HCT116 (cell line): ENCODE data around the gene HCRT. TPM values are rescaled to one million over a fixed set of nuclear protein-coding genes. Genes with fewer than 3 reads are reported as not detected.

Experiments used
- ATAC-seq: fragments of 200-7000 bp; cut with Tn5 transposase; 2 replicates; pipeline ENCODE4 v1.9.1; 2020; ENCODE audit warnings: mild to moderate bottlenecking, moderate library complexity
- BruUV-seq: library from RNA; stranded (reverse); fragments of 400-500 nt; replicated peaks from 2 replicates; lab custom pipeline; 2021; lab: Mats Ljungman, UMichigan
- CTCF ChIA-PET: fragments of 300-600 bp; sonication (Branson Sonifier 250); formaldehyde crosslinking; loops from one replicate; lab custom pipeline; 2021; ENCODE audit warnings: antibody characterized with exemption; lab: Charles Lee
- POLR2A ChIA-PET: fragments of 300-600, 350-600 bp; sonication (Branson Sonifier 250); formaldehyde crosslinking; loops from one replicate; lab custom pipeline; 2021; ENCODE audit warnings: antibody characterized with exemption; lab: Charles Lee
- RAD21 ChIA-PET, 2 experiments: fragments of 300-600 bp; sonication (Branson Sonifier 250); formaldehyde crosslinking; loops; one replicate each; lab custom pipeline; 2023; ENCODE audit warnings: low total read pairs in 2 of 2; ENCODE audit not compliant: uncharacterized antibody in 2 of 2, unreplicated experiment in 2 of 2, low non-redundant PET in 1 of 2; lab: Charles Lee
- DNase-seq: peaks from one replicate; pipeline ENCODE4 v3.0.0-alpha.2; 2010; ENCODE audit warnings: low read depth, low spot score
- H2AFZ ChIP-seq: fragments of 200-600 bp; shearing (Covaris generic), sonication (generic); 2 replicates; pipeline ENCODE4 v1.6.1; 2017; ENCODE audit warnings: low read depth, mixed run types, mixed read lengths, antibody characterized with exemption, low read length; ENCODE audit not compliant: poor library complexity, severe bottlenecking
- H3K27ac ChIP-seq: 2 replicates; pipeline ENCODE4 v1.5.1; 2012; ENCODE audit warnings: low read depth, low read length
- H3K27me3 ChIP-seq: fragments of 200-600 bp; sonication (generic); 2 replicates; pipeline ENCODE4 v1.6.1; 2016; ENCODE audit warnings: mixed run types, low read length, mixed read lengths; ENCODE audit not compliant: insufficient read depth
- H3K36me3 ChIP-seq, 2 experiments: fragments of 200-500 bp in 1 of 2; fragments of 200-600 bp in 1 of 2; sonication (Bioruptor generic) in 1 of 2; sonication (generic) in 1 of 2; 2 replicates each; pipeline versions ENCODE4 v1.5.1 to v1.6.1; 2014 to 2016; ENCODE audit warnings: low read length in 2 of 2, inconsistent platforms in 1 of 2, mixed read lengths in 1 of 2, mixed run types in 1 of 2; ENCODE audit not compliant: insufficient read depth in 2 of 2, control insufficient read depth in 1 of 2
- H3K4me1 ChIP-seq, 2 experiments: fragments of 200-600 bp in 1 of 2; sonication (generic) in 1 of 2; 2 replicates each; pipeline versions ENCODE4 v1.5.1 to v1.6.1; 2012 to 2017; ENCODE audit warnings: low read length in 2 of 2, inconsistent platforms in 1 of 2, mild to moderate bottlenecking in 1 of 2, mixed read lengths in 1 of 2, mixed run types in 1 of 2, moderate library complexity in 1 of 2; ENCODE audit not compliant: insufficient read depth in 2 of 2, control insufficient read depth in 1 of 2
- H3K4me2 ChIP-seq: fragments of 200-600 bp; sonication (generic); 2 replicates; pipeline ENCODE4 v1.6.1; 2017; ENCODE audit warnings: mixed run types, low read length, mixed read lengths
- H3K4me3 ChIP-seq, 2 experiments: fragments of 200-600 bp in 1 of 2; sonication (generic) in 1 of 2; replicated peaks in 1 of 2; 2 replicates each; pipeline ENCODE4 v1.5.1; 2011 to 2016; ENCODE audit warnings: low read length in 2 of 2, control low read depth in 1 of 2, low read depth in 1 of 2, mild to moderate bottlenecking in 1 of 2, mixed read lengths in 1 of 2, mixed run types in 1 of 2
- H3K79me2 ChIP-seq: fragments of 200-600 bp; sonication (generic); 2 replicates; pipeline ENCODE4 v1.6.1; 2017; ENCODE audit warnings: mild to moderate bottlenecking, mixed run types, low read length, moderate library complexity, mixed read lengths; ENCODE audit not compliant: insufficient read depth
- H3K9ac ChIP-seq: fragments of 200-600 bp; sonication (generic); 2 replicates; pipeline ENCODE4 v1.6.1; 2016; ENCODE audit warnings: low read length, mixed read lengths
- H3K9me2 ChIP-seq: fragments of 200-600 bp; sonication (generic), shearing (Covaris generic); 2 replicates; pipeline ENCODE4 v1.6.1; 2017; ENCODE audit warnings: mixed run types, mild to moderate bottlenecking, moderate library complexity; ENCODE audit not compliant: insufficient read depth
- H3K9me3 ChIP-seq, 2 experiments: fragments of 200-500 bp in 1 of 2; fragments of 200-600 bp in 1 of 2; sonication (Bioruptor generic) in 1 of 2; sonication (generic) in 1 of 2; 2 replicates each; pipeline ENCODE4 v1.6.1; 2014 to 2017; ENCODE audit warnings: low read length in 2 of 2, mixed read lengths in 2 of 2, inconsistent platforms in 1 of 2, low read depth in 1 of 2, mild to moderate bottlenecking in 1 of 2, mixed run types in 1 of 2, moderate library complexity in 1 of 2; ENCODE audit not compliant: control insufficient read depth in 1 of 2, insufficient read depth in 1 of 2
- H4K20me1 ChIP-seq: fragments of 200-600 bp; sonication (generic), shearing (Covaris generic); 2 replicates; pipeline ENCODE4 v1.6.1; 2017; ENCODE audit warnings: mixed run types, mild to moderate bottlenecking, moderate library complexity; ENCODE audit not compliant: insufficient read depth
- CEBPB ChIP-seq: IDR thresholded peaks from 2 replicates; pipeline ENCODE4 v1.6.1; 2012; ENCODE audit warnings: low read depth
- ELF1 ChIP-seq: IDR thresholded peaks from 2 replicates; pipeline ENCODE4 v1.6.1; 2012; ENCODE audit warnings: low read depth, borderline replicate concordance
- EZH2phosphoT487 ChIP-seq: fragments of 200-600 bp; IDR thresholded peaks from 2 replicates; pipeline ENCODE4 v1.6.1; 2018; ENCODE audit warnings: antibody characterized with exemption, borderline replicate concordance
- POLR2A ChIP-seq: IDR thresholded peaks from 2 replicates; pipeline ENCODE4 v1.7.0; 2011; ENCODE audit warnings: borderline replicate concordance; ENCODE audit not compliant: insufficient read depth, insufficient read length; ENCODE audit errors: extremely low read depth
- RAD21 ChIP-seq: IDR thresholded peaks from 2 replicates; pipeline ENCODE4 v1.6.1; 2012; ENCODE audit warnings: low read depth, mild to moderate bottlenecking
- YY1 ChIP-seq: IDR thresholded peaks from 2 replicates; pipeline ENCODE4 v1.6.1; 2011; ENCODE audit warnings: low read length, low read depth, moderate library complexity, mild to moderate bottlenecking; ENCODE audit not compliant: insufficient replicate concordance; ENCODE audit errors: extremely low read depth
- intact Hi-C: fragments of 100-400 bp; cut with micrococcal nuclease; formaldehyde crosslinking; loops from 2 replicates; pipeline ENCODE4 v1.10.0; 2022
- total RNA-seq: library from RNA; stranded (reverse); gene quantifications from one replicate; pipeline ENCODE4 v1.2.1, GENCODE V29; 2021; ENCODE audit not compliant: unreplicated experiment
- TF ChIP-seq, protein P1 (sequence below): IDR thresholded peaks from 2 replicates; pipeline ENCODE4 v1.6.1; 2012
- TF ChIP-seq, protein P2 (sequence below): IDR thresholded peaks from 2 replicates; pipeline ENCODE4 v1.6.1; 2012; ENCODE audit warnings: low read depth
- TF ChIP-seq, protein P3 (sequence below): IDR thresholded peaks from 2 replicates; pipeline ENCODE4 v1.6.1; 2011; ENCODE audit warnings: mild to moderate bottlenecking, low read length, moderate library complexity; ENCODE audit not compliant: insufficient replicate concordance; ENCODE audit errors: extremely low read depth
- TF ChIP-seq, protein P4 (sequence below), 3 experiments: fragments of 200-600 bp in 1 of 3; sonication (generic) in 1 of 3; IDR thresholded peaks in 2 of 3; conservative IDR thresholded peaks in 1 of 3; 2 replicates each; pipeline ENCODE4 v1.5.1; 2012 to 2017; ENCODE audit warnings: low read depth in 2 of 3, low read length in 2 of 3, antibody characterized with exemption in 1 of 3, borderline replicate concordance in 1 of 3, control low read depth in 1 of 3, mild to moderate bottlenecking in 1 of 3, mixed read lengths in 1 of 3, mixed run types in 1 of 3, moderate library complexity in 1 of 3; ENCODE audit not compliant: insufficient read depth in 1 of 3
- TF ChIP-seq, protein P5 (sequence below): IDR thresholded peaks from 2 replicates; pipeline ENCODE4 v1.6.1; 2012

The HCRT gene
- total RNA-seq, 1 experiment from 2014 or later: not detected

DNA sequence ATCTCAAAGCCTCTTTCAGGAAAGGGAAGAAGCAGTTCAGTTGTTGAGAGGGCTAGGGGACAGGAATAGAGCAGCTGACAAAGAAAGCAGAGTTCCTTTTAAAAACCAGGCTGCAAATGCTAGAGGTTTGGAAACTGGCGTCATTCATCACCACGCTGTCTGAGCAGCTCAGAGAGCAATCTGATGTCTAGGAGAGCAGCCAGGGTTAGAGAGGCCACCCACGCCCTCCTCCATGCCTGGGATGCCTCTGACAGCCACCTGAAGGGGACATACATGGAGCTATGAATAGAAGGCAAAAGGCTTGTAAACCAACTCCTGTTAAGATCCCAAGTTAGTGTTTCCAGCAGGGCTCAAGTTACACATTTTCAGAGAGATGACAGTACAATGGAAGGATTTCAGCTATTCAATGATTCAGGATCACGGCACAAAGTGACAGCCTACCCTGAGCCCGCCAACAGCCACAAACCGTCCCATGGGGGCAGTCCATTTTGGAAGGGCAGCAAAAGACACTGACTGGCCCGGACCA is 42.8 kb downstream of the HCRT start:
- Histone ChIP-seq H3K27ac (no peak overlapping the region), H3K4me3 (no peak overlapping the region), H2AFZ (no peak overlapping the region), H3K27me3 (no peaks in the 10 kb centered on the region), H3K36me3 (peaks cover 12 to 14% of the 10 kb centered on the region in 2 experiments; a peak in 3 of 4 replicates), H3K9me3 (no peaks in the 10 kb centered on the region), H3K4me1 (no peaks in the 10 kb centered on the region), H3K4me2 (no peak overlapping the region), H3K9me2 (no peaks in the 10 kb centered on the region), H4K20me1 (no peaks in the 10 kb centered on the region), H3K9ac (no peak overlapping the region), H3K79me2 (peaks cover 81% of the 10 kb centered on the region)
- DNase-seq: no peak
- ChIA-PET POLR2A (no interaction called here), CTCF (no interaction called here), RAD21 (no interaction called here)
- TF ChIP-seq, protein P1, sequence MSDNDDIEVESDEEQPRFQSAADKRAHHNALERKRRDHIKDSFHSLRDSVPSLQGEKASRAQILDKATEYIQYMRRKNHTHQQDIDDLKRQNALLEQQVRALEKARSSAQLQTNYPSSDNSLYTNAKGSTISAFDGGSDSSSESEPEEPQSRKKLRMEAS: no peak
- BruUV-seq: no TSS peak
- intact Hi-C loops: no loop called here
- no peak for ATAC-seq

DNA sequence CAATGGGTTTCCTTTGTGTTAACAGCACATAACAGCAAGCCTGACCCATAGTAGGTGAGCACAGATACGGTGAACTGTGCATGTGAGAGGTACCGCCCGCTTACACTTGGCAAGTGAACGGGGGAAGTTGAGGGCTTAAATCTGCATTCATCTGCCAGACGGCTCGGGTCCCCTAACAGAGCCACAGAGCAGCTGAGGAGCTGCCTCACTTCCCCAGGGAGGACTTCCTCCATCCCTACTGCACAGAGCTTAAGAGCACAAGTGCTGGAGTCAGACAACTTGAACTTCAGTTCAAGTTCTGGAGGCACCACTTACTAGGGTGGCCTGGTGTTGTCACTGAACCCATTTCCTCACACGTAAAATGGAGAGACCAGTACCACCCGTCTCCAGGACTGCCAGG is 43.9 kb downstream of the HCRT start:
- BruUV-seq: no TSS peak
- H3K36me3 ChIP-seq: peaks cover 12 to 14% of the 10 kb centered on the region in 2 experiments; a peak in 3 of 4 replicates
- CTCF ChIA-PET: no interaction called here
- TF ChIP-seq, protein P2, sequence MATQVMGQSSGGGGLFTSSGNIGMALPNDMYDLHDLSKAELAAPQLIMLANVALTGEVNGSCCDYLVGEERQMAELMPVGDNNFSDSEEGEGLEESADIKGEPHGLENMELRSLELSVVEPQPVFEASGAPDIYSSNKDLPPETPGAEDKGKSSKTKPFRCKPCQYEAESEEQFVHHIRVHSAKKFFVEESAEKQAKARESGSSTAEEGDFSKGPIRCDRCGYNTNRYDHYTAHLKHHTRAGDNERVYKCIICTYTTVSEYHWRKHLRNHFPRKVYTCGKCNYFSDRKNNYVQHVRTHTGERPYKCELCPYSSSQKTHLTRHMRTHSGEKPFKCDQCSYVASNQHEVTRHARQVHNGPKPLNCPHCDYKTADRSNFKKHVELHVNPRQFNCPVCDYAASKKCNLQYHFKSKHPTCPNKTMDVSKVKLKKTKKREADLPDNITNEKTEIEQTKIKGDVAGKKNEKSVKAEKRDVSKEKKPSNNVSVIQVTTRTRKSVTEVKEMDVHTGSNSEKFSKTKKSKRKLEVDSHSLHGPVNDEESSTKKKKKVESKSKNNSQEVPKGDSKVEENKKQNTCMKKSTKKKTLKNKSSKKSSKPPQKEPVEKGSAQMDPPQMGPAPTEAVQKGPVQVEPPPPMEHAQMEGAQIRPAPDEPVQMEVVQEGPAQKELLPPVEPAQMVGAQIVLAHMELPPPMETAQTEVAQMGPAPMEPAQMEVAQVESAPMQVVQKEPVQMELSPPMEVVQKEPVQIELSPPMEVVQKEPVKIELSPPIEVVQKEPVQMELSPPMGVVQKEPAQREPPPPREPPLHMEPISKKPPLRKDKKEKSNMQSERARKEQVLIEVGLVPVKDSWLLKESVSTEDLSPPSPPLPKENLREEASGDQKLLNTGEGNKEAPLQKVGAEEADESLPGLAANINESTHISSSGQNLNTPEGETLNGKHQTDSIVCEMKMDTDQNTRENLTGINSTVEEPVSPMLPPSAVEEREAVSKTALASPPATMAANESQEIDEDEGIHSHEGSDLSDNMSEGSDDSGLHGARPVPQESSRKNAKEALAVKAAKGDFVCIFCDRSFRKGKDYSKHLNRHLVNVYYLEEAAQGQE: no peak
- TF ChIP-seq, protein P3, sequence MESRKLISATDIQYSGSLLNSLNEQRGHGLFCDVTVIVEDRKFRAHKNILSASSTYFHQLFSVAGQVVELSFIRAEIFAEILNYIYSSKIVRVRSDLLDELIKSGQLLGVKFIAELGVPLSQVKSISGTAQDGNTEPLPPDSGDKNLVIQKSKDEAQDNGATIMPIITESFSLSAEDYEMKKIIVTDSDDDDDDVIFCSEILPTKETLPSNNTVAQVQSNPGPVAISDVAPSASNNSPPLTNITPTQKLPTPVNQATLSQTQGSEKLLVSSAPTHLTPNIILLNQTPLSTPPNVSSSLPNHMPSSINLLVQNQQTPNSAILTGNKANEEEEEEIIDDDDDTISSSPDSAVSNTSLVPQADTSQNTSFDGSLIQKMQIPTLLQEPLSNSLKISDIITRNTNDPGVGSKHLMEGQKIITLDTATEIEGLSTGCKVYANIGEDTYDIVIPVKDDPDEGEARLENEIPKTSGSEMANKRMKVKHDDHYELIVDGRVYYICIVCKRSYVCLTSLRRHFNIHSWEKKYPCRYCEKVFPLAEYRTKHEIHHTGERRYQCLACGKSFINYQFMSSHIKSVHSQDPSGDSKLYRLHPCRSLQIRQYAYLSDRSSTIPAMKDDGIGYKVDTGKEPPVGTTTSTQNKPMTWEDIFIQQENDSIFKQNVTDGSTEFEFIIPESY: no peak
- TF ChIP-seq, protein P4, sequence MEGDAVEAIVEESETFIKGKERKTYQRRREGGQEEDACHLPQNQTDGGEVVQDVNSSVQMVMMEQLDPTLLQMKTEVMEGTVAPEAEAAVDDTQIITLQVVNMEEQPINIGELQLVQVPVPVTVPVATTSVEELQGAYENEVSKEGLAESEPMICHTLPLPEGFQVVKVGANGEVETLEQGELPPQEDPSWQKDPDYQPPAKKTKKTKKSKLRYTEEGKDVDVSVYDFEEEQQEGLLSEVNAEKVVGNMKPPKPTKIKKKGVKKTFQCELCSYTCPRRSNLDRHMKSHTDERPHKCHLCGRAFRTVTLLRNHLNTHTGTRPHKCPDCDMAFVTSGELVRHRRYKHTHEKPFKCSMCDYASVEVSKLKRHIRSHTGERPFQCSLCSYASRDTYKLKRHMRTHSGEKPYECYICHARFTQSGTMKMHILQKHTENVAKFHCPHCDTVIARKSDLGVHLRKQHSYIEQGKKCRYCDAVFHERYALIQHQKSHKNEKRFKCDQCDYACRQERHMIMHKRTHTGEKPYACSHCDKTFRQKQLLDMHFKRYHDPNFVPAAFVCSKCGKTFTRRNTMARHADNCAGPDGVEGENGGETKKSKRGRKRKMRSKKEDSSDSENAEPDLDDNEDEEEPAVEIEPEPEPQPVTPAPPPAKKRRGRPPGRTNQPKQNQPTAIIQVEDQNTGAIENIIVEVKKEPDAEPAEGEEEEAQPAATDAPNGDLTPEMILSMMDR (IDR thresholded peaks at IDR 0.05 in 2 of 3, conservative IDR thresholded peaks at IDR 0.05 in 1 of 3; ENCODE audit: borderline replicate concordance in 1 of 3, insufficient read depth in 1 of 3, low read depth in 2 of 3, low read length in 2 of 3): no peak
- TF ChIP-seq POLR2A (no peak), YY1 (no peak), ELF1 (no peak), CEBPB (no peak), EZH2phosphoT487 (no peak), RAD21 (no peak)
- TF ChIP-seq, protein P5, sequence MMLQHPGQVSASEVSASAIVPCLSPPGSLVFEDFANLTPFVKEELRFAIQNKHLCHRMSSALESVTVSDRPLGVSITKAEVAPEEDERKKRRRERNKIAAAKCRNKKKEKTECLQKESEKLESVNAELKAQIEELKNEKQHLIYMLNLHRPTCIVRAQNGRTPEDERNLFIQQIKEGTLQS: no peak

More for the DNA sequence above, 43.9 kb downstream of the HCRT start:
- DNase-seq: no peak
- H3K27me3 ChIP-seq: no peaks in the 10 kb centered on the region
- H3K27ac ChIP-seq: no peak overlapping the region
- no peaks in the 10 kb centered on the region for H3K9me2 ChIP-seq
- no peak overlapping the region for H3K9ac ChIP-seq
- ChIA-PET POLR2A (no interaction called here), RAD21 (no interaction called here)
- no peak for ATAC-seq
- no peaks in the 10 kb centered on the region for H4K20me1 ChIP-seq
- no peak overlapping the region for H3K4me3 ChIP-seq
- no peak overlapping the region for H2AFZ ChIP-seq
- H3K79me2 ChIP-seq: peaks cover 90% of the 10 kb centered on the region
- intact Hi-C loops: no loop called here
- no peaks in the 10 kb centered on the region for H3K9me3 ChIP-seq
- H3K4me1 ChIP-seq: peaks cover 0 to under 1% of the 10 kb centered on the region in 2 experiments; a peak in 1 of 4 replicates
- no peak overlapping the region for H3K4me2 ChIP-seq
